Upper lobe of left lung (tissue), 6 donors: ENCODE data around the gene MCF2L2. TPM values are rescaled to one million over a fixed set of nuclear protein-coding genes. Genes with fewer than 3 reads are reported as not detected.

Source experiments
- ATAC-seq, 2 donors: fragments of 200-7000 bp; cut with Tn5 transposase; one replicate each; pipeline ENCODE4 v1.9.1; 2022; ENCODE audit warnings: mild to moderate bottlenecking in 2 of 2, moderate library complexity in 2 of 2; ENCODE audit not compliant: low FRiP score in 2 of 2
- DNase-seq, 2 donors: peaks; one replicate each; pipeline ENCODE4 v3.0.0-alpha.2; 2019 to 2020
- H3K27ac ChIP-seq, 4 donors: fragments of 200-600 bp; sonication (generic); one replicate each; pipeline ENCODE4 v1.5.1; 2016 to 2019
- H3K27me3 ChIP-seq, 4 donors: fragments of 200-600 bp; sonication (generic); one replicate each; pipeline ENCODE4 v1.5.1; 2017 to 2019
- H3K36me3 ChIP-seq, 4 donors: fragments of 200-600 bp; sonication (generic); one replicate each; pipeline ENCODE4 v1.5.1; 2016 to 2019
- H3K4me1 ChIP-seq, 4 donors: fragments of 200-600 bp; sonication (generic); one replicate each; pipeline ENCODE4 v1.5.1; 2018 to 2019
- H3K4me3 ChIP-seq, 4 donors: fragments of 200-600 bp; sonication (generic); one replicate each; pipeline ENCODE4 v1.5.1; 2017 to 2019; ENCODE audit warnings: mild to moderate bottlenecking in 2 of 4, moderate library complexity in 1 of 4
- H3K9me3 ChIP-seq, 4 donors: fragments of 200-600 bp; sonication (generic); one replicate each; pipeline ENCODE4 v1.5.1; 2018 to 2019
- CTCF ChIP-seq, 6 experiments: fragments of 450-650 bp in 4 of 6; fragments of 200-600 bp in 2 of 6; sonication (generic) in 2 of 6; IDR thresholded peaks; one replicate each; pipeline ENCODE4 v1.5.1; 2016 to 2019; ENCODE audit warnings: antibody characterized with exemption in 6 of 6
- EP300 ChIP-seq, 4 donors: sonication (generic); formaldehyde crosslinking; IDR thresholded peaks; one replicate each; pipeline ENCODE4 v1.5.1; 2017; ENCODE audit warnings: antibody characterized with exemption in 4 of 4, control low read depth in 2 of 4
- POLR2A ChIP-seq, 4 donors: fragments of 450-650 bp; IDR thresholded peaks; one replicate each; pipeline ENCODE4 v1.5.1; 2016 to 2017; ENCODE audit warnings: antibody characterized with exemption in 4 of 4, mild to moderate bottlenecking in 2 of 4
- POLR2AphosphoS5 ChIP-seq, 2 donors: sonication (generic); formaldehyde crosslinking; IDR thresholded peaks; one replicate each; pipeline ENCODE4 v1.5.1; 2017; ENCODE audit warnings: antibody characterized with exemption in 2 of 2
- WGBS, 2 donors: methylation state at CpG; one replicate each; pipeline ENCODE4 v1.1.5; 2017 to 2018; 5-methylcytosine and 5-hydroxymethylcytosine counted together
- total RNA-seq, 6 donors: library from RNA; depleted of rRNA in 4 of 6; stranded (reverse); fragments of >200 nt in 4 of 6; gene quantifications; one replicate each; pipeline versions ENCODE4 v1.1.0 to v1.2.1, GENCODE V29; 2016 to 2021
- donor health status: DM: no; HTN: no; CAD: no; lungs with moderate emphysema.
- donor health status: DM: no; HTN: yes; CAD: no; lungs with severe emphysema.

MCF2L2 gene
- total RNA-seq, 6 donors from 2014 or later = 0.22 to 2.0 (median 1.2) TPM

DNA sequence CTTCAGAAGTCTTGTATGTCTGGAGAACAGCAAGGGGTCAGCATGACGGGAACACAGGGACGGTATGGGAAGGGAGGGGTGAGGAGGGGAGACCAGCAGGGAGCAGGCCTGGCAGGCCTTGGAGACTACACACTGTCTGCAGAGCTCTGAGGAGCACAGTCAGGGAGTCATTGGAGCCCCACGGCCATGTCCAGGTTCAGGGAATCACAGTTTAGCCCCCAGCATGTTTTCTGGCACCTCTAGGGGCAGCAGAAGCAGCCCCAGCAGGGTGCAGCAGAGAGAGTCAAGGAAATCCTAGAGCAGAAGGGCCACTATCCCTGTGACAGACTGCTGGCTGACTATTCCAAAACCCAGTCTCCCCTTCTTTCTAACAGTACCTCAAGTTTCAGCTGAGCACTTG, 269.1 kb downstream of the MCF2L2 start:
- DNase-seq = no peak
- peak overlapping the region in 3 of 4 donors; percentile 1 to 66 (median 58) for H3K4me3 ChIP-seq

GRCh38 chr3:183158551-183159006, 269.8 kb downstream of the MCF2L2 start:
- TF ChIP-seq EP300 (IDR thresholded peaks at IDR 0.05) (no peak), POLR2AphosphoS5 (IDR thresholded peaks at IDR 0.05) (no peak), CTCF (IDR thresholded peaks at IDR 0.05) (no peak), POLR2A (IDR thresholded peaks at IDR 0.05) (no peak)
- peaks cover 4 to 27% (median 16%) of the 10 kb centered on the region in 4 donors for H3K4me1 ChIP-seq
- no peaks in the 10 kb centered on the region for H3K36me3 ChIP-seq
- H3K9me3 ChIP-seq = no peaks in the 10 kb centered on the region
- 58 to 77% methylated on average over 2 to 3 of the region's 3 CpGs for WGBS, 2 donors
- ATAC-seq (no peak), DNase-seq (peak in 1 of 2 donors; percentile 36)
- peak overlapping the region in 2 of 4 donors; percentile 58 to 66 for H3K4me3 ChIP-seq
- H3K27ac ChIP-seq = peak overlapping the region in 2 of 4 donors; percentile 78 to 83
- no peaks in the 10 kb centered on the region for H3K27me3 ChIP-seq

More for the DNA sequence above, 269.1 kb downstream of the MCF2L2 start:
- Histone ChIP-seq H3K4me1 (peaks cover 4 to 22% (median 13%) of the 10 kb centered on the region in 4 donors), H3K36me3 (no peaks in the 10 kb centered on the region), H3K27me3 (no peaks in the 10 kb centered on the region), H3K27ac (peak overlapping the region in 3 of 4 donors; percentile 28 to 83 (median 78)), H3K9me3 (no peaks in the 10 kb centered on the region)
- TF ChIP-seq POLR2A (IDR thresholded peaks at IDR 0.05) (no peak), CTCF (IDR thresholded peaks at IDR 0.05) (peak in 2 of 6 experiments; percentile 8 to 16)
- ATAC-seq = no peak
- 45 to 64% methylated on average over 3 of the region's 3 CpGs for WGBS, 2 donors

GRCh38 chr3:183158113-183158512, 270.3 kb downstream of the MCF2L2 start:
- WGBS, 2 donors = 75 to 87% methylated on average over 2 of the region's 2 CpGs
- no peak for DNase-seq
- Histone ChIP-seq H3K27me3 (no peaks in the 10 kb centered on the region), H3K9me3 (no peaks in the 10 kb centered on the region), H3K27ac (peak overlapping the region in 2 of 4 donors; percentile 78 to 83), H3K36me3 (no peaks in the 10 kb centered on the region), H3K4me3 (no peak overlapping the region), H3K4me1 (peaks cover 4 to 26% (median 16%) of the 10 kb centered on the region in 4 donors)
- ATAC-seq = no peak
- TF ChIP-seq EP300 (IDR thresholded peaks at IDR 0.05) = no peak

DNA sequence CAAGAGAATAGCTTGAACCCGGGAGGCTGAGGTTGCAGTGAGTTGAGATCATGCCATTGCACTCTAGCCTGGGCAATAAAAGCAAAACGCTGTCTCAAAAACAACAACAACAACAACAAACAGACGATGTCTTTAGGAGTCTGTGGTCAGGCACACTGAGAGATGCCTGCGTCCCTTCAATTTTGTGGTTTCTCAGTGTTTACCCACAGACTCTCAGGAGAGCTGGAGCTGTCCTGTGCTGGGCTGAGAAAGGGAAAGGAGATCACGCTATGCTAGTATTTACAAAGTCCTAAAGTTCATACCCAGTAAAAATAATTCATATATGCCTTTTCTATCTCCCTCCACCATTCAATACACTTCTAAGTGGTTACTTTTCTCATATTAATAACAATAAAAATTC, 272.2 kb downstream of the MCF2L2 start:
- Histone ChIP-seq H3K27ac (peak overlapping the region in 2 of 4 donors; percentile 30 to 68), H3K36me3 (no peaks in the 10 kb centered on the region), H3K4me3 (no peak overlapping the region), H3K9me3 (no peaks in the 10 kb centered on the region), H3K4me1 (peaks cover 0 to 22% (median 4%) of the 10 kb centered on the region in 4 donors), H3K27me3 (no peaks in the 10 kb centered on the region)
- no peak for DNase-seq
- TF ChIP-seq POLR2AphosphoS5 (IDR thresholded peaks at IDR 0.05) (no peak), EP300 (IDR thresholded peaks at IDR 0.05) (no peak), CTCF (IDR thresholded peaks at IDR 0.05) (no peak), POLR2A (IDR thresholded peaks at IDR 0.05) (no peak)
- no peak for ATAC-seq
- 66 to 79% methylated on average over 5 of the region's 5 CpGs for WGBS, 2 donors

DNA sequence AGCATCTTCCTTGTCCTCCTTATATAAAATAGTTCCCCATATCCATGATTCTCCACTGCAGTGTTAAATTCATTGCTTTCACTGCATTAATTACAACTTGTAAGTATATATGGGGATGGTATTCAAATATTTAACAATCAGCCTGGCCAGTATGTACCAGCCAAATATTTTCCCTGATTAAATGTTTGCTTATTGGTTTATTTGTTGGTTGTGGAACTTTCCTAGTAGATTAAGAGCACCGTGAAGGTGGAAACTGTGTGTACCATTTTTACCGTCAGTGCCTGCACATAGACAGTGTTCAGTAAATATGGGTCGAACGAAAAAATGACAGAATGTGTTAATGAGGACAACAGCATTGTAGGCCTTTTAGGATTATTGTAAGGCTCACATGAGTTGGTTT, 272.9 kb downstream of the MCF2L2 start:
- H3K36me3 ChIP-seq = no peaks in the 10 kb centered on the region
- ATAC-seq (no peak), DNase-seq (no peak)
- H3K9me3 ChIP-seq = no peaks in the 10 kb centered on the region
- 63 to 79% methylated on average over 4 of the region's 4 CpGs for WGBS, 2 donors
- peaks cover 0 to 22% (median 7%) of the 10 kb centered on the region in 4 donors for H3K4me1 ChIP-seq
- no peak for TF ChIP-seq EP300 (IDR thresholded peaks at IDR 0.05)
- no peak for TF ChIP-seq POLR2A (IDR thresholded peaks at IDR 0.05)
- no peak for TF ChIP-seq POLR2AphosphoS5 (IDR thresholded peaks at IDR 0.05)
- no peak for TF ChIP-seq CTCF (IDR thresholded peaks at IDR 0.05)
- no peak overlapping the region for H3K4me3 ChIP-seq
- H3K27me3 ChIP-seq = no peaks in the 10 kb centered on the region
- H3K27ac ChIP-seq = peak overlapping the region in 3 of 4 donors; percentile 24 to 68 (median 30)
